Adrenal gland (tissue), 12 donors: Measurements from ENCODE around the gene CDC25C. TPM values are rescaled to one million over a fixed set of nuclear protein-coding genes. Genes with fewer than 3 reads are reported as not detected.

ENCODE experiments used
- DNase-seq, 7 donors: peaks; one replicate each; pipeline ENCODE4 v3.0.0-alpha.2; 2019 to 2020
- H3K27ac ChIP-seq, 5 donors: fragments of 200-600 bp; sonication (generic) in 4 of 5; 1 replicate in 3 of 5; 2 replicates in 2 of 5; pipeline versions ENCODE4 v1.5.1 to v1.8.0; 2016 to 2020; ENCODE audit warnings: mild to moderate bottlenecking in 1 of 5
- H3K27me3 ChIP-seq: fragments of 200-600 bp; 2 replicates; pipeline ENCODE4 v1.8.0; 2021
- H3K36me3 ChIP-seq, 2 donors: fragments of 200-600 bp; replicated peaks in 1 of 2; 1 replicate in 1 of 2; 2 replicates in 1 of 2; pipeline versions ENCODE4 v1.5.1 to v1.8.0; 2018 to 2022
- H3K4me1 ChIP-seq, 2 donors: fragments of 200-600 bp; replicated peaks in 1 of 2; 1 replicate in 1 of 2; 2 replicates in 1 of 2; pipeline versions ENCODE4 v1.5.1 to v1.8.0; 2018 to 2021
- H3K4me3 ChIP-seq, 4 donors: fragments of 200-600 bp; sonication (generic) in 3 of 4; one replicate each; pipeline ENCODE4 v1.5.1; 2016 to 2018
- H3K9me3 ChIP-seq, 3 donors: fragments of 200-600 bp; sonication (generic) in 1 of 3; replicated peaks in 1 of 3; 1 replicate in 2 of 3; 2 replicates in 1 of 3; pipeline versions ENCODE4 v1.5.1 to v1.8.0; 2016 to 2021
- CTCF ChIP-seq, 6 experiments: fragments of 450-650 bp in 4 of 6; fragments of 200-600 bp in 2 of 6; sonication (generic) in 1 of 6; IDR thresholded peaks; 1 replicate in 5 of 6; 2 replicates in 1 of 6; pipeline versions ENCODE4 v1.5.1 to v1.8.0; 2016 to 2021; ENCODE audit warnings: antibody characterized with exemption in 6 of 6, mild to moderate bottlenecking in 2 of 6, moderate library complexity in 1 of 6
- POLR2A ChIP-seq, 2 donors: fragments of 450-650 bp; IDR thresholded peaks; one replicate each; pipeline ENCODE4 v1.6.1; 2017; ENCODE audit warnings: antibody characterized with exemption in 2 of 2, mild to moderate bottlenecking in 2 of 2, moderate library complexity in 1 of 2
- WGBS, 4 donors: extraction: QIAGEN DNeasy Blood & Tissue Kit in 2 of 4; methylation state at CpG; one replicate each; pipeline versions ENCODE4 v1.1.5 to v1.1.7; 2013 to 2017; 5-methylcytosine and 5-hydroxymethylcytosine counted together
- intact Hi-C, 2 donors: fragments of 100-400 bp; cut with DNase I; formaldehyde crosslinking; loops; one replicate each; pipeline versions ENCODE4 v1.14.1 to v1.15.0; 2022 to 2023
- polyA plus RNA-seq, 3 donors: library from polyadenylated mRNA; stranded (reverse); fragments of 200-250 nt in 2 of 3; fragments of 350-450 nt in 1 of 3; fragmentation: Illumina TruSeq in 1 of 3; extraction: RNeasy Lipid Tissue Mini Kit (QIAGEN cat#74804) in 1 of 3; gene quantifications; one replicate each; pipeline ENCODE4 v1.2.3, GENCODE V29; 2013 to 2014
- total RNA-seq, 9 donors: library from RNA; depleted of rRNA in 4 of 9; stranded (reverse); fragments of >200 nt in 4 of 9; fragments of 120-200 nt in 1 of 9; fragmentation: NEBNext Ultra II Directional in 1 of 9; extraction: Animal tissue kit (Norgen Biotek cat#: 25700) in 1 of 9; gene quantifications; one replicate each; pipeline versions ENCODE4 v1.1.0 to v1.2.4, GENCODE V29; 2013 to 2023
- donor health status: healthy with polysubstance abuse.
- donor health status: Bipolar disorder and iron deficiency.
- donor health status: DM: yes; HTN: yes; CAD: no.
- donor health status: DM: no; HTN: no; CAD: no.
- donor health status: DM: no; HTN: no; CAD: no.
- donor health status: DM: yes; HTN: yes; CAD: no.

Gene CDC25C
- total and polyA plus RNA-seq, 12 donors: 0.24 to 5.2 (median 0.32) TPM; not detected in 4

GRCh38 chr5:138346889-138347288 is 15.3 kb upstream of the CDC25C start:
- H3K4me3 ChIP-seq: no peak overlapping the region
- 88 to 97% (median 93%) methylated on average over 14 of the region's 14 CpGs for WGBS, 4 donors
- H3K36me3 ChIP-seq: peaks cover 0 to 72% of the 10 kb centered on the region in 2 donors
- H3K27ac ChIP-seq: no peak overlapping the region
- H3K4me1 ChIP-seq: no peaks in the 10 kb centered on the region
- intact Hi-C loops: no loop called here
- no peak for DNase-seq
- H3K9me3 ChIP-seq: no peaks in the 10 kb centered on the region
- no peaks in the 10 kb centered on the region for H3K27me3 ChIP-seq
- TF ChIP-seq CTCF (IDR thresholded peaks at IDR 0.05) (no peak), POLR2A (IDR thresholded peaks at IDR 0.05) (no peak)

GRCh38 chr5:138344887-138345622 is 13.5 kb upstream of the CDC25C start:
- intact Hi-C loops: no loop called here
- Histone ChIP-seq H3K27me3 (no peaks in the 10 kb centered on the region), H3K27ac (no peak overlapping the region), H3K4me1 (peaks cover 2 to 18% of the 10 kb centered on the region in 2 donors), H3K4me3 (no peak overlapping the region), H3K36me3 (peaks cover 0 to 82% of the 10 kb centered on the region in 2 donors), H3K9me3 (no peaks in the 10 kb centered on the region)
- 95 to 96% (median 95%) methylated on average over 23 to 32 of the region's 32 CpGs for WGBS, 4 donors
- no peak for TF ChIP-seq POLR2A (IDR thresholded peaks at IDR 0.05)
- no peak for TF ChIP-seq CTCF (IDR thresholded peaks at IDR 0.05)
- DNase-seq: peak in 1 of 7 donors; percentile 49

GRCh38 chr5:138340008-138340407 is 8.4 kb upstream of the CDC25C start:
- intact Hi-C loops: no loop called here
- no peaks in the 10 kb centered on the region for H3K27me3 ChIP-seq
- H3K4me1 ChIP-seq: peaks cover 20 to 28% of the 10 kb centered on the region in 2 donors
- TF ChIP-seq CTCF (IDR thresholded peaks at IDR 0.05): no peak
- no peak for TF ChIP-seq POLR2A (IDR thresholded peaks at IDR 0.05)
- peak overlapping the region in 1 of 5 donors; percentile 98 for H3K27ac ChIP-seq
- DNase-seq: no peak
- H3K36me3 ChIP-seq: peaks cover 0 to 39% of the 10 kb centered on the region in 2 donors
- 78 to 89% (median 82%) methylated on average over 3 of the region's 3 CpGs for WGBS, 4 donors
- no peaks in the 10 kb centered on the region for H3K9me3 ChIP-seq
- H3K4me3 ChIP-seq: peak overlapping the region in 1 of 4 donors; percentile 95

GRCh38 chr5:138339464-138339863 is 7.9 kb upstream of the CDC25C start:
- WGBS, 4 donors: 52 to 71% (median 63%) methylated on average over 2 of the region's 2 CpGs
- H3K27ac ChIP-seq: peak overlapping the region in 4 of 5 donors; percentile 84 to 98 (median 94)
- TF ChIP-seq CTCF (IDR thresholded peaks at IDR 0.05): no peak
- no peak for TF ChIP-seq POLR2A (IDR thresholded peaks at IDR 0.05)
- no peaks in the 10 kb centered on the region for H3K27me3 ChIP-seq
- peaks cover 0 to 34% of the 10 kb centered on the region in 2 donors for H3K36me3 ChIP-seq
- peaks cover 20 to 31% of the 10 kb centered on the region in 2 donors for H3K4me1 ChIP-seq
- H3K9me3 ChIP-seq: no peaks in the 10 kb centered on the region
- no peak for DNase-seq
- peak overlapping the region in 2 of 4 donors; percentile 93 to 95 for H3K4me3 ChIP-seq
- intact Hi-C loops: no loop called here
